Fibroblast of skin of left quadriceps (primary cell): Measurements from ENCODE around the gene PDZRN3.

Source experiments
- DNase-seq, 2 experiments: peaks; one replicate each; pipeline ENCODE4 v3.0.0-alpha.2; 2013; ENCODE audit warnings: low read depth in 2 of 2

Gene PDZRN3

DNA sequence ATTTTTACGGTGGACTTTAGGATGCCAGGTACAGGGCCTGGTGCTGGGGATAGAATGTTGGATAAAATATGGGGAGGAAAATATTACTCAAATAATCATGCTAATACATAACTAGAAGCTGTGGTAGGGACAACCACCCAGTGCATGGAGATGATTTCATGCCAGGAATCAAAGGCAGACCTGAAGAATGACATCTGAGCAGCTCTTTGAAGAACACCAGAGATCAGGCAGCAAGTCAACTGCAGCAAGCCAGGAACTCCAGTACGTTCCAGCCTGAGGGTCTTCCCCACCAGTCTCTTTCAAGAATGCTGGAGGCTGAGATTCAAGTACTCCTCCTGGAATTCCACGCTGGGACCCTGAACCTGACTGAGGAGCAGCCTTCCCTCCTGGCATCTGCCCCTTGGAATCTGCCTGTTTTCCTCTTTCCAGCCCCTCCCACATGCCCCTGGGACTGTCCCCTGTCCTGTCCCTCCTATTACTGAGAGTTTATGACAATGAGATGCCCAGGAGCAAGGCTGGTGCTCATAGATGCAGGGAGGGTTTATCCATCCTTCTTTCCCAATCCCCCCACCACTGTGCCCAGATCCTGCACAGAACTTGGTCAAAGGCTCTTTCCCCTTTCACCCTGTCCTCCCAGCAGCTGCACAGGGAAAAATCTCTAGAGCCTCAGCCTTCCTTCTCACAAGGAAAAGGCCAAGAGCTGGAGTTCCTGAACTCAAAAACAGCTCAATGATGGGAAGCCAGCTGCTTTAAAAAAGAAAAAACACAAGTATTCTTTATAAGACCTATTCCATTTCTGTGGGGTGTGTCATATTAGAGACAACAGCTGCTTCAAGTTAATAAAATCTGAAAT lies 68.0 kb downstream of the PDZRN3 start:
- peak in 1 of 2 experiments; percentile 29 for DNase-seq

DNA sequence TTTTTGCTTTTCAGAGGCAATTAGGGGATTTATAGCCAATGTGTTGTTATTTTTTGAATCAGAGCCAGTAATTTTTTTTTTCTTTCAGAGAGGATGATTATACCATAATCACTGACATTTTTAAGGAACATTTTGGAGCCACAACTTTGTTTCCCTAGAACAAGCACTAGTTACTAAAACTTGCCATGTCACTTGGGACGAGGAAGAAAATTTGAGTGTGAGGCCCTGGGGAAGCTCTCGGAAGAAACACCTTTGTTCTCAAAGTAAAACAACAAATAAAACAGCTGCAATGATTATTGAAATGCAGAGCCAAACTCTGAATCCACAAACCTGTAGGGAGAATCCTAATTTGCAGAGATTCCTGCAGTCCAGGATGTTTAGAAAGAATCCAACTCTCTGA lies 69.7 kb downstream of the PDZRN3 start:
- no peak for DNase-seq

- DNase-seq, result no peak
These were observed 72.0 kb downstream of the PDZRN3 start for GRCh38 chr3:73552700-73553099.

DNA sequence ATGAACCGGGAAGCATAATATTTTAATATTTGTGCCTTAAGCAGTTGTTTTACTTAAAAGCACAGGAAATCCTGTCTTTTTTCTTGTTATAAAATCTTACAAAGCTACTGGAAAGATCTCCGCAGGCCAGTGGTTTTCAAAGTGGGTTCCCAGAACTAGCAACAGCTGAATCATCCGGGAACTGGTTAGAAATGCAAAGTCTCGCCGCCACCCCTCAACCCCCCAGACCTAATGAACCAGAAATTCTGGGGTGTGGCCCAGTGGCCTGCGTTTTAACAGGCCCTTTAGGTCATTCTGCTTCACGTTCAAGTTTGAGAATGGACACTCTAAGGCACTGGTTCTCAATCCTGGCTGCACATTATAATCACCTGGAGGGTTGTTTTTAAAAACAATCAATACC lies 74.7 kb downstream of the PDZRN3 start:
- no peak for DNase-seq

DNA sequence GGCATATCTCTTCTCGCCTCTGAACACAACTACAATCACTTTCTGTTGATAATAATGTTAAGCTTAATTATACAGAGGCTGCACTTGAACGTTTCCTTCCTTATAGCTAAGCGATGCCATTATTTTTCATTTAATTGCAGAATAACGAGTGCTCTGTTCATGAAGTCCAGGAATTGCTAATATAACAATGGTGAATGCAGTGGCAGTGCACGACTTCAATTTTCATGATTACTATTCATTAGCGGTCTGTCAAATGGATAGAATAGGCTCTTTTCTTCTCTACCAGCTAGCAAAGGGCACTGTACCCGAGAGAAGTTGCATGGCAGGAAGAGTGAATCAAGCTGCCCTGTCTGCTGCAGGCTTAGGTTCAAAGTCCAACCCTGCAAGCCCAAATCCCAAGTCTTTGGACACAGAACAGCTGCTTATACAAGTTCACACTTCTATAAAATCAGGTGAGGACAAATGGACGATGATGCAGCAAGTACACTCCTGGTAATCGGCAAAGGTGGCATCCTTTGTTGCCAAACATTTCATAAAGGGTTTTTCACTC lies 75.6 kb downstream of the PDZRN3 start:
- DNase-seq, result no peak

GRCh38 chr3:73548436-73548835 lies 76.3 kb downstream of the PDZRN3 start:
- no peak for DNase-seq

DNA sequence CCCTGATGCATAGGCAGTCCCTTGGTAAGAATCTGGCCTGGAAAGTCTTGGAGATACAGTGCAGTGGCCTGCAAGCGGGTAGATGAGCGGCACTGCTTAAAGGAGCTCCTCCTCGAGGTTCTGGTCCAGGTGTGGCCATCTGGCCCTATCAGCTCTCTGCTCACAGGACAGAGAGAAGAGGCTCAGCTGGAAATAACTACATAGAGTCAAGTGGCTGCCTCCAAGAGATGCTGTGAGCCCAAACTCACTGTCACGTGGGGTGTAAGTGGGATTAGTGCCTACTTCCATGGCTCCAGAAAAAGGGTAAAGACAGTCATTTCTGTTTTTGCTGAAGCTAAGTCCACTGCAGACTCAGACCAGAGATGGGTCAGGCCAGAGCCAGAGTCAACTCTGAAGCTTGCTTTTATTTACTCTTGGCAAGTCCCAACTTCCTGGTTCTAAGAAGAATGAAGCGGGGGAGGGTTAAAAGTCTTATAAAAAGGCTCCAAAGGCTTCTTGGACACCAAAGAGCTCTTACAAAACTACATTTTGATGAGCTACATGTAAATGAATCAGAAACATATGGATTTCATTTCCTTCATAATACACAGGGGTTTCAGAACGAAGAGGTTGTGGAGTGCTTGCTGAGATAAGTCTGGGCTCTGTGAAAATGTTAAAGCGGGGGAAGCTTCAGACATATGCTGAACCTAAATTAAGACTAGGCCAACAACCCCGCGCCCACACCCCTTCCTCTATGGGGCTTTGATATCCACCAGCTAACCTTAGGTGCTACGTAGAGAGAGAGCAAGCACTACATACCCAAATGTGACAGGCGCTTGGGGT lies 77.1 kb downstream of the PDZRN3 start:
- DNase-seq, result peak; percentile 94

DNA sequence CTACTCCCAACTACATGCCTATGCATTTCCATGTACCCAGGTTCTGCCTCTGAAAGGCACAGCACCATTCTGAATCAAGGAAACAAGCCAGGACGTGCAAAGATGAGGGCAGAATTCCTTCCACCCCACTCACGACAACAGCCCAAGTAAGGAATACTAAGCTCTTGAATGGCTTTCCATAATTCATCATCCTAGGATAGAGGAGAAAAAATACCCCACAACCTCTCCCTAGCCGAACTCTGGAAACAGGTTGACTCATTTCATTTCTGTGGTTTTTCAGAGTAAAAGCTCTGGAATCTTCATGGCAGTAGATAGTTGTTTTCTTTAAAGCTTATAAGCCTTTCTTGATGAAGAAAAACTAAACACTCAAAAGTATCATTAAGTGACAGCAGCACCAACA lies 77.8 kb downstream of the PDZRN3 start:
- DNase-seq, result peak; percentile 94 to 95

GRCh38 chr3:73543412-73543811 lies 81.3 kb downstream of the PDZRN3 start:
- no peak for DNase-seq

- no peak for DNase-seq
These were observed 82.6 kb downstream of the PDZRN3 start for GRCh38 chr3:73542136-73542535.

DNA sequence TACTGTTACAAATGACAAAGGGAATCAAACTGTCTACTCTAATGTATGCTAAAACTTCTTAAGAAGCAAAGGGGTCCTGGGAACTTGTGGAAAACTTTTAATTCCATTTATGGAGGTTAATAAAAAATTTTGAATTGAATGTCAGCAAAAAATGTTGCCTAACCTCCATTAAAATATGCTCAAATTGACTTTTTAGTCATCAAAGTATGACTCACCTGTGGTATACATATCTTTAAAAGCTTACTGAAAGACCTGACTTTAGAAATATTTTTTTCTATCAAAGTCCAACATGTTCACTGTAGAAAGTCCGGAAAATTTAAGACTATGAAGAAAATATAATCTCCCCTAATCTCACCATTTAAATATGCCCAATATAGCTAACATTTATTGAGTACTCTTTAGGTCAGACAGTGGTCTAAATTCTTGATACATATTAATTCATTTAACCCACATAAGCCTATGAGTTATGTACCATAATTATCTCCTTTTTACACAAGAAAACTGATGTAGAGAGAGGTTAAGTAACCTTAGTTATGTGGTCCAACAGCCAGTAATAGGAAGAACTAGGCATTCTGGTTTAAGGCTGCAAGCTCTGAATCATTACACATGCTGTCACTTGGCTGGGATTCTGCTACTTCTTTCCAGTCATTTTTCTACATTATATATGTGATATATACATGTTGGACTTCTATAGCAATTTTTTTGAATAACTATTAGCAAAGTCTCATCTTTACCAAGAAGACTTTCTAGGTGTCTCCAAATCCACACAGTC lies 83.6 kb downstream of the PDZRN3 start:
- peak in 1 of 2 experiments; percentile 25 for DNase-seq

DNA sequence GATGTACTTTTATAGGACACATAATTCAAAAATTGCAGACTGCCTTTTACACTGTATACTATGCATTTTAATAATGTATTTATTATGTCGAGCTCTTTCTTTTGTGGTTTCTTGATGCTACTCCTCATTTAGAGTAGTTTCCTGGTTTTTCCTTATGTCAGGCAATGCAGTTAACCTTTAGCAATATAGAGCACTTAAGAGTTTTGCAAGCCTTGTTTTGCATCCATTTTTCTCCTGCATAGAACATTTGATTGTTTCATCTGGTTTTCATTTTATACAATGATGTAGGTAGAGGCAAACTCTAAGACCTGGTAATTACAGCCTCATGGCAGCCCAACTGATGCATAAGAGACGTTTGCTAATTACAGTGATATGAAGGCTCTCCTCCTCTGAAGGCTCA lies 86.3 kb downstream of the PDZRN3 start:
- peak; percentile 65 to 68 for DNase-seq

DNA sequence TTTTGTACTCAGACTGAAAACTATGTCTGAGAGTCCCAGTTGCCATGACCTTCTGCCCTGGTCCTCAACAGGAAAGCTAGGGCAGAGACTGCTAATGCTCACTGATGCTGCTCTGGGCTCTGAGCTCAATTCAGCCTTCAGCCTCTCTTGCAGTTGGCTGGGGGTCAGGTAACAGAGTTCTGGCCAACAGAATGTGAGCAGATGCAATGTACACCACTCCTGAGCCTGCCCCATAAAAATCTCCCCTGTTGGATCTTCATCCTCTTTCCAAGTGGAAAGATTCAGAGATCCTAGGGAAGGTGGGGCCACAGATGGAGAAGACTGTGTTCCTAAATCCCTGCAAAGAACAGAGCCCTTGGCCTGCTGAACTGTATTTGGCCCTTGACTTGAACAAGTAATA lies 87.8 kb downstream of the PDZRN3 start:
- DNase-seq, result no peak

- no peak for DNase-seq
These were observed 88.3 kb downstream of the PDZRN3 start for GRCh38 chr3:73536336-73536895.

- no peak for DNase-seq
These were observed 88.8 kb downstream of the PDZRN3 start for GRCh38 chr3:73535931-73536330.

DNA sequence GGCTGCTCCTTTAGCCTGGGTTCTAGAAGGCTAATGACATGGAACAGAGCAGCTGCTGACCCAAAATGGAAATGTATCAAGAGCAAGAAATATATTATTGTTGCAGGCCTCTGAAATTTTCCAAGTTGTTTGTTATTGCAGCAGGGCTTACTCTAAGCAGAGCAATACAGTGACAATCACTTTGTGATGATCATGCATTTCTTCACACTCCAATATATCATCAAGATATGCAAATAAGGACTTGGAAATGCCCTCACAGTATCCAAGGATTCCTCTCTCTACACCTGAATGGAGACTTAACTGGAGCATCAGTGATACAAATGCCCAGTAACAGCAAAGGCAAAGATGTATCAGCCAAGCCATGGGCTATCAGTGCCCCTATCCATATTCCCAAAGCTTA lies 89.6 kb downstream of the PDZRN3 start:
- no peak for DNase-seq

- peak; percentile 90 to 92 for DNase-seq
These were observed 94.7 kb downstream of the PDZRN3 start for GRCh38 chr3:73530022-73530396.

- no peak for DNase-seq
These were observed 95.3 kb downstream of the PDZRN3 start for GRCh38 chr3:73529308-73530021.

DNA sequence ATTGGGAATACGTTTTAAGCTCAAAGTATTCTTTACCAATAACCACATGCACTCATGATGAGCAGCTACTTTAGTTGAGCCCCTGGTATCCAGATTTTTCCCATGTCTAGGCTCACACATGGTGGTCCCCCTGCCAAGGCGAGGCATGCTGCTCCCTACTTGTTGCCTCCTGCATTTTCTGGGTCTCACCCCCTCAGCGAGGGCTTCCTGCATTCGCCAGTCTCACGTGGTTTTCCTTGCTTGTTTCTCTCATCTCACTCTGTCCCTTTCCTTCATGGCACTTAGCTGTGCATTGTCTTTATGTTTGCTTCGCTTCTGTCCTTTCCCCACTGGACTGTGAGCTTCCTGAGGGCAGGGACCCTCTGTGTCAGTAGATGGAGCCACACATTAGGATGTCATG lies 99.2 kb downstream of the PDZRN3 start:
- no peak for DNase-seq

DNA sequence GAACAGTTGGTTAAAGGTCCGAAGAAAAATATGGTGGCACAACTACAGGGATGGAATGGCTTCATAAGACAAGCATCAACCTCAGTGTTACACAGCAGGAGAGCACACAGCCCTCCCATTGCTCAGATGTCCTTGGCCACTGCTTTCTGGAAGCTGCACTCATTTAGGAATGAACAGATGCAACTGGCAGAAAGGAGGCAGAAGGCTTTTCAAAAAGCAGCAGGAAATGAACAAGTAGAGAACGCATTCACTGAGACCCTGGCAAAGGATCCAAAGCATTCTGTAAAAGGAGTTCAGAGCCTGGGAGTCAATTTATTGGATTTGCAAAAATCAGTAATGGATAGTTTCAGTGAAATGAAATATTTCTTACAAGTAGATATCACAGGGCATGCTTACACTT lies 101.1 kb downstream of the PDZRN3 start:
- no peak for DNase-seq
